A549 (cell line): Measurements from ENCODE around the gene KIF3B.

Source experiments
- CTCF ChIP-seq: fragments of >200 bp; sonication (Bioruptor Twin); formaldehyde crosslinking; IDR thresholded peaks from 3 replicates; pipeline ENCODE4 v1.5.1; 2016
- EHMT2 ChIP-seq: fragments of 200-600 bp; sonication (generic); IDR thresholded peaks from 2 replicates; pipeline ENCODE4 v1.6.1; 2016; ENCODE audit warnings: antibody characterized with exemption, low read depth, mild to moderate bottlenecking, moderate library complexity
- ESRRA ChIP-seq: fragments of 150-350 bp; IDR thresholded peaks from 2 replicates; pipeline ENCODE4 v1.6.1; 2014; ENCODE audit warnings: mild to moderate bottlenecking, low read length, borderline replicate concordance
- RCOR1 ChIP-seq: fragments of 150-350 bp; IDR thresholded peaks from 2 replicates; pipeline ENCODE4 v1.6.1; 2014; ENCODE audit warnings: antibody characterized with exemption, low read length, low read depth
- REST ChIP-seq: fragments of 200-600 bp; sonication (generic); IDR thresholded peaks from 2 replicates; pipeline ENCODE4 v1.6.1; 2016; ENCODE audit warnings: antibody characterized with exemption, mild to moderate bottlenecking, moderate library complexity
- USF2 ChIP-seq: fragments of 450-650 bp; IDR thresholded peaks from 2 replicates; pipeline ENCODE4 v1.6.1; 2014; ENCODE audit warnings: antibody characterized with exemption
- ZC3H11A ChIP-seq: fragments of 450-650 bp; IDR thresholded peaks from 2 replicates; pipeline ENCODE4 v1.6.1; 2014; ENCODE audit warnings: antibody characterized with exemption, mild to moderate bottlenecking
- TF ChIP-seq, protein P1 (sequence below): IDR thresholded peaks from 2 replicates; pipeline ENCODE4 v1.6.1; 2012
- TF ChIP-seq, protein P2 (sequence below): IDR thresholded peaks from 2 replicates; pipeline ENCODE4 v1.6.1; 2012

GRCh38 chr20:32315891-32316290 is 38.4 kb downstream of the KIF3B start:
- TF ChIP-seq CTCF (no peak), RCOR1 (no peak), ZC3H11A (no peak), EHMT2 (no peak), ESRRA (no peak), REST (no peak), USF2 (no peak)
- TF ChIP-seq, protein P1, sequence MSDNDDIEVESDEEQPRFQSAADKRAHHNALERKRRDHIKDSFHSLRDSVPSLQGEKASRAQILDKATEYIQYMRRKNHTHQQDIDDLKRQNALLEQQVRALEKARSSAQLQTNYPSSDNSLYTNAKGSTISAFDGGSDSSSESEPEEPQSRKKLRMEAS = no peak
- TF ChIP-seq, protein P2, sequence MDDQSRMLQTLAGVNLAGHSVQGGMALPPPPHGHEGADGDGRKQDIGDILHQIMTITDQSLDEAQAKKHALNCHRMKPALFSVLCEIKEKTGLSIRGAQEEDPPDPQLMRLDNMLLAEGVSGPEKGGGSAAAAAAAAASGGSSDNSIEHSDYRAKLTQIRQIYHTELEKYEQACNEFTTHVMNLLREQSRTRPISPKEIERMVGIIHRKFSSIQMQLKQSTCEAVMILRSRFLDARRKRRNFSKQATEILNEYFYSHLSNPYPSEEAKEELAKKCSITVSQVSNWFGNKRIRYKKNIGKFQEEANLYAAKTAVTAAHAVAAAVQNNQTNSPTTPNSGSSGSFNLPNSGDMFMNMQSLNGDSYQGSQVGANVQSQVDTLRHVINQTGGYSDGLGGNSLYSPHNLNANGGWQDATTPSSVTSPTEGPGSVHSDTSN = no peak
